Endodermal cell (in vitro differentiated cells): ENCODE measurements around the gene EZH1. TPM values are rescaled to one million over a fixed set of nuclear protein-coding genes. Genes with fewer than 3 reads are reported as not detected.

Experiments
- DNase-seq: peaks from one replicate; pipeline ENCODE4 v3.0.0-alpha.2; 2017
- H3K27ac ChIP-seq: 2 replicates; pipeline ENCODE4 v1.5.1; 2013; ENCODE audit warnings: mild to moderate bottlenecking, low read depth, low read length, moderate library complexity
- H3K27me3 ChIP-seq: 2 replicates; pipeline ENCODE4 v1.6.1; 2013; ENCODE audit warnings: mild to moderate bottlenecking, low read length, moderate library complexity; ENCODE audit not compliant: insufficient read depth, control insufficient read depth, poor library complexity, severe bottlenecking
- H3K36me3 ChIP-seq: 2 replicates; pipeline ENCODE4 v1.7.0; 2013; ENCODE audit warnings: mild to moderate bottlenecking, low read length, moderate library complexity; ENCODE audit not compliant: control insufficient read depth, insufficient read depth
- H3K4me1 ChIP-seq: one replicate; pipeline ENCODE4 v1.7.0; 2013; ENCODE audit warnings: low read length; ENCODE audit not compliant: control insufficient read depth, insufficient read depth
- H3K4me3 ChIP-seq: 2 replicates; pipeline ENCODE4 v1.5.1; 2013; ENCODE audit warnings: mild to moderate bottlenecking, low read length, moderate library complexity
- H3K9ac ChIP-seq: 2 replicates; pipeline ENCODE4 v1.6.1; 2013; ENCODE audit warnings: mild to moderate bottlenecking, low read length, moderate library complexity; ENCODE audit not compliant: poor library complexity, severe bottlenecking; ENCODE audit errors: extremely low read depth
- H3K9me3 ChIP-seq: 2 replicates; pipeline ENCODE4 v1.6.1; 2013; ENCODE audit warnings: mild to moderate bottlenecking, low read length, moderate library complexity; ENCODE audit not compliant: control insufficient read depth
- H3K27ac Mint-ChIP-seq: 2 replicates; pipeline ENCODE4 v1.8.0; 2020; ENCODE audit warnings: mixed read lengths
- H3K27me3 Mint-ChIP-seq: 2 replicates; pipeline ENCODE4 v1.8.0; 2021; ENCODE audit warnings: mild to moderate bottlenecking, mixed read lengths; ENCODE audit not compliant: insufficient read depth
- H3K36me3 Mint-ChIP-seq: 2 replicates; pipeline ENCODE4 v1.8.0; 2020; ENCODE audit warnings: low read depth, mixed read lengths
- H3K4me1 Mint-ChIP-seq: 2 replicates; pipeline ENCODE4 v1.8.0; 2020; ENCODE audit warnings: mixed read lengths
- H3K4me3 Mint-ChIP-seq: 2 replicates; pipeline ENCODE4 v1.8.0; 2020; ENCODE audit warnings: mild to moderate bottlenecking, moderate library complexity, mixed read lengths
- H3K9me3 Mint-ChIP-seq: 2 replicates; pipeline ENCODE4 v1.8.0; 2020; ENCODE audit warnings: mild to moderate bottlenecking, mixed read lengths
- WGBS, 2 experiments: methylation state at CpG; one replicate each; pipeline versions ENCODE4 v1.1.5 to v1.1.7; 2013; ENCODE audit warnings: missing lambda C conversion rate in 2 of 2, mixed read lengths in 1 of 2; ENCODE audit not compliant: insufficient coverage in 1 of 2, insufficient read length in 1 of 2; 5-methylcytosine and 5-hydroxymethylcytosine counted together
- long read RNA-seq, 4 experiments: library from polyadenylated mRNA in 2 of 4; library from RNA in 1 of 4; library from capped mRNA in 1 of 4; stranded (forward) in 3 of 4; unstranded in 1 of 4; transcript quantifications; one replicate each; pipeline ENCODE4 v2.0.0, GENCODE V29; 2020 to 2021; ENCODE audit warnings: inconsistent platforms in 1 of 4
- polyA plus RNA-seq, 2 experiments: library from polyadenylated mRNA; stranded (reverse); fragments of 50-300 nt; gene quantifications; one replicate each; pipeline ENCODE4 v1.2.3, GENCODE V29; 2013
- total RNA-seq, 2 donors: library from RNA; stranded (reverse); fragmentation: NEBNext Ultra II Directional in 1 of 2; extraction: Animal tissue kit (Norgen Biotek cat#: 25700) in 1 of 2; gene quantifications; 2 replicates in 1 of 2; 3 replicates in 1 of 2; pipeline ENCODE4 v1.2.1, GENCODE V29; 2021
- TF ChIP-seq, protein P1 (sequence below): fragments of 200-600 bp; sonication (generic); conservative IDR thresholded peaks from 2 replicates; pipeline ENCODE4 v1.5.0; 2021; ENCODE audit warnings: antibody characterized with exemption, mild to moderate bottlenecking

EZH1 gene
- total RNA-seq = 10 to 100 TPM; 26.0 to 27.2 TPM
- polyA plus RNA-seq (2013, experiment 1 of 2) = 30.2 TPM
- polyA plus RNA-seq (2013, experiment 2 of 2) = 25.5 TPM
- long read RNA-seq, experiment 1, partial matches to known transcripts = 0 of 1 reads
- long read RNA-seq, experiment 1, other reads (novel, unspliced or antisense) = 1 of 1 reads
- long read RNA-seq, experiment 2, full-length matches to known transcripts = 7 of 19 reads
- long read RNA-seq, experiment 2, partial matches to known transcripts = 5 of 19 reads
- long read RNA-seq, experiment 2, other reads (novel, unspliced or antisense) = 7 of 19 reads
- long read RNA-seq, experiment 3, full-length matches to known transcripts = 2 of 13 reads
- long read RNA-seq, experiment 3, partial matches to known transcripts = 5 of 13 reads
- long read RNA-seq, experiment 3, other reads (novel, unspliced or antisense) = 6 of 13 reads
- long read RNA-seq, experiment 4, partial matches to known transcripts = 5 of 7 reads
- long read RNA-seq, experiment 4, other reads (novel, unspliced or antisense) = 1 of 7 reads

DNA sequence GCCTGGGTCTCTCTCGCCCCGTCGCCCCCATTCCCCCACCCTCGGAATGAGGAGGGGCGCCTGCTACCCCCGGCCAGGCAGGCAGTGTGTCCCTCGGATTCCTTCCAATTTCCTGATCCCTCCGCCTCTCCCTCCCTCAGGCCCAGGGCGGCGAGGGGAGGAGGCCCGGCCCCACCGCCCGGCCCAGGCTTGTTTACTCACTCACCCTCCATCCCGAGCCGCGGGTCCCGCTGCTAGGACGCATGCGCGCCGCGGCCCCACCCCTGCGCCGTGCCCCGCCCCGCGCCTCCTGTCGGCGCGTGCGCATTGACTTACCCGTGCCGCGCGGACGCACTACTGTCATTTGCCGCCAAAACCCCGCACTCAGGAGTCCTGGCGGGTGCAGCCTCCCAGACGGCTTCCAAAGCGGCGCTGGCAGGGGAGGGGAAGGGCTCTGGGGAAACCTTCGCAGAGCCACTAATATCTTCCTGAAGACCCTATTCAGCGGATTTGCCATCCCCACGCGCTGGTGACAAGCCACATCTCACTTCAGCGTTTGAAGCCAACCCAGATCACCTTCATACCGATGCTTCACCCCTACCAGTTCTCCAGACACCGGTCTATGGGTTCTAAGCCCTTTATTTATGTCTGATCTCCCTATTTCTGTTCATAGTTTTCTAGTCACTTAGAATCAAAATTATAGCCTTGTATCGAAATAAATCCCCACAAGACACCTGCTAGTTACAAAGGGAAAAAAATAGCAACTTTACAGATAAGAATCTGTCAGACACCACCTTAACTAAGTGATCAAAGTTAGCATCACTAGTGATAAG lies at the start of gene EZH1:
TSS of gene EZH1 (minus strand) at position 235 of the 812 bp plus-strand sequence. CDS start 16,099 bp downstream, outside the sequence.
- Histone ChIP-seq H3K27me3 (peaks cover 48% of the 10 kb centered on the region), H3K36me3 (no peaks in the 10 kb centered on the region), H3K9me3 (no peaks in the 10 kb centered on the region), H3K4me3 (peak within 1 kb of the TSS; percentile 86), H3K27ac (peak within 1 kb of the TSS; percentile 75), H3K9ac (peak within 1 kb of the TSS; percentile 59), H3K4me1 (peaks cover 11% of the 10 kb centered on the region)
- TF ChIP-seq, protein P1, sequence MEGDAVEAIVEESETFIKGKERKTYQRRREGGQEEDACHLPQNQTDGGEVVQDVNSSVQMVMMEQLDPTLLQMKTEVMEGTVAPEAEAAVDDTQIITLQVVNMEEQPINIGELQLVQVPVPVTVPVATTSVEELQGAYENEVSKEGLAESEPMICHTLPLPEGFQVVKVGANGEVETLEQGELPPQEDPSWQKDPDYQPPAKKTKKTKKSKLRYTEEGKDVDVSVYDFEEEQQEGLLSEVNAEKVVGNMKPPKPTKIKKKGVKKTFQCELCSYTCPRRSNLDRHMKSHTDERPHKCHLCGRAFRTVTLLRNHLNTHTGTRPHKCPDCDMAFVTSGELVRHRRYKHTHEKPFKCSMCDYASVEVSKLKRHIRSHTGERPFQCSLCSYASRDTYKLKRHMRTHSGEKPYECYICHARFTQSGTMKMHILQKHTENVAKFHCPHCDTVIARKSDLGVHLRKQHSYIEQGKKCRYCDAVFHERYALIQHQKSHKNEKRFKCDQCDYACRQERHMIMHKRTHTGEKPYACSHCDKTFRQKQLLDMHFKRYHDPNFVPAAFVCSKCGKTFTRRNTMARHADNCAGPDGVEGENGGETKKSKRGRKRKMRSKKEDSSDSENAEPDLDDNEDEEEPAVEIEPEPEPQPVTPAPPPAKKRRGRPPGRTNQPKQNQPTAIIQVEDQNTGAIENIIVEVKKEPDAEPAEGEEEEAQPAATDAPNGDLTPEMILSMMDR = no peak
- H3K36me3 Mint-ChIP-seq = no peaks in the 10 kb centered on the region
- H3K27ac Mint-ChIP-seq = peak within 1 kb of the TSS; percentile 95
- DNase-seq = peak; percentile 99
- H3K4me3 Mint-ChIP-seq = peak within 1 kb of the TSS; percentile 78
- H3K27me3 Mint-ChIP-seq = peaks cover 29% of the 10 kb centered on the region
- 9 to 25% methylated on average over 10 to 50 of the region's 50 CpGs for WGBS, 2 experiments
- H3K9me3 Mint-ChIP-seq = peaks cover 4% of the 10 kb centered on the region
- H3K4me1 Mint-ChIP-seq = peaks cover 16% of the 10 kb centered on the region

DNA sequence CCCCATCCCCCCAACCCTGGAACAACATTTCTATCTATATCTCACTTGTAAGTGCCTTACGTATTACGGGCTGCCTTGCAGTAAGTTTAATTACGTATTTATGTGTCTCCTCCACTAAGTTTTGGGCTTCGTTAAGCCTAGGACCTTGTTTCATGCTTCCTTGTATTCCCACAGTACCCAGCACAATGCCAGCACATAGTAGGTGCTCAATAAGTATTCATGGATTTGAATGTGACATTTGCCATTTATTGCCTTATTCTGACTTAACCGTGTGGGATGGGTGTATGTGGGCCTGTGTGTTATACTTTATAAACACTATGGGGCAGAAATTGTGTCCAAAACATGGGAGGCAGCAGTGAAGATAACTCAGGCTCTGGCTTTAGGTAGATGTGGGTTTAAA lies 47.7 kb upstream of the EZH1 start:
- Histone ChIP-seq H3K27ac (no peak overlapping the region), H3K9me3 (no peaks in the 10 kb centered on the region), H3K36me3 (no peaks in the 10 kb centered on the region), H3K9ac (no peak overlapping the region), H3K27me3 (no peaks in the 10 kb centered on the region), H3K4me3 (no peak overlapping the region), H3K4me1 (no peaks in the 10 kb centered on the region)
- peaks cover 17% of the 10 kb centered on the region for H3K36me3 Mint-ChIP-seq
- peaks cover 29% of the 10 kb centered on the region for H3K27me3 Mint-ChIP-seq
- DNase-seq = no peak
- WGBS, 2 experiments = 93 to 100% methylated on average over 1 to 5 of the region's 5 CpGs
- TF ChIP-seq, protein P1 = no peak
- peaks cover 2% of the 10 kb centered on the region for H3K9me3 Mint-ChIP-seq
- no peak overlapping the region for H3K27ac Mint-ChIP-seq
- no peak overlapping the region for H3K4me3 Mint-ChIP-seq
- peaks cover 4% of the 10 kb centered on the region for H3K4me1 Mint-ChIP-seq

DNA sequence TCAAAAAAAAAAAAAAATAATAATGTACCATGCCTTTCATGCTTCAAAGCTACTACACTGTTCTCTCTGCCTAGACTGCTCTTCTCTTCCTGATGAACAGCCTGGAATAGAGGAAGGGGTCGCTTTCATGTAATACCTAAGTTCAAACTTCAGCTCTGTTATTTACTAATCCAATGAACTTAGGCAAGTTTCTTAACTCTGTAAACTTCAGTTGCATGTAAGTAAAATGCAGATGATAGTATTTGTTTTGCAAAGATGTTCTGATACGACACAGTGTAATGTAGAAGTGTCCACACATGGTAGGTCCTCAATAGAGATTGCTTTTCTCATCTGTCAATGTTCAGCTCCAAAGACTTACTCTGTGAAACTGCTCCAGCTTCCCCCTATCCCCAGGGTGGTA lies 47.1 kb upstream of the EZH1 start:
- H3K4me1 ChIP-seq = no peaks in the 10 kb centered on the region
- no peaks in the 10 kb centered on the region for H3K9me3 ChIP-seq
- Mint-ChIP-seq H3K27me3 (peaks cover 34% of the 10 kb centered on the region), H3K4me3 (no peak overlapping the region), H3K36me3 (peaks cover 17% of the 10 kb centered on the region), H3K4me1 (no peaks in the 10 kb centered on the region), H3K27ac (no peak overlapping the region), H3K9me3 (peaks cover 2% of the 10 kb centered on the region)
- no peaks in the 10 kb centered on the region for H3K27me3 ChIP-seq
- DNase-seq = no peak
- TF ChIP-seq, protein P1 = no peak
- H3K27ac ChIP-seq = no peak overlapping the region
- H3K9ac ChIP-seq = no peak overlapping the region
- H3K4me3 ChIP-seq = no peak overlapping the region
- H3K36me3 ChIP-seq = no peaks in the 10 kb centered on the region
- 90 to 94% methylated on average over 2 of the region's 2 CpGs for WGBS, 2 experiments
